Stimulated activated CD8-positive, alpha-beta memory T cell treated with anti-CD3 and anti-CD28 coated beads, Interleukin-7, amount 100 ng/mL, for 48 hours (primary cell): Measurements from ENCODE around the gene DPAGT1.
A peak's percentile ranks its signal among the peaks of the same experiment; 100 is the strongest.
"Not testable (repeated sequence)": the region's sequence is repeated elsewhere in the genome, so short reads cannot be mapped to it uniquely, and the experiment has no call there.

Experiments
- DNase-seq, 2 donors: peaks; one replicate each; pipeline ENCODE4 v3.0.0-alpha.2; 2020; ENCODE audit warnings: low read depth in 1 of 2; ENCODE audit errors: extremely low read depth in 1 of 2

The DPAGT1 gene

GRCh38 chr11:119116235-119116594 is 14.6 kb upstream of the DPAGT1 start:
- no peak for DNase-seq

DNA sequence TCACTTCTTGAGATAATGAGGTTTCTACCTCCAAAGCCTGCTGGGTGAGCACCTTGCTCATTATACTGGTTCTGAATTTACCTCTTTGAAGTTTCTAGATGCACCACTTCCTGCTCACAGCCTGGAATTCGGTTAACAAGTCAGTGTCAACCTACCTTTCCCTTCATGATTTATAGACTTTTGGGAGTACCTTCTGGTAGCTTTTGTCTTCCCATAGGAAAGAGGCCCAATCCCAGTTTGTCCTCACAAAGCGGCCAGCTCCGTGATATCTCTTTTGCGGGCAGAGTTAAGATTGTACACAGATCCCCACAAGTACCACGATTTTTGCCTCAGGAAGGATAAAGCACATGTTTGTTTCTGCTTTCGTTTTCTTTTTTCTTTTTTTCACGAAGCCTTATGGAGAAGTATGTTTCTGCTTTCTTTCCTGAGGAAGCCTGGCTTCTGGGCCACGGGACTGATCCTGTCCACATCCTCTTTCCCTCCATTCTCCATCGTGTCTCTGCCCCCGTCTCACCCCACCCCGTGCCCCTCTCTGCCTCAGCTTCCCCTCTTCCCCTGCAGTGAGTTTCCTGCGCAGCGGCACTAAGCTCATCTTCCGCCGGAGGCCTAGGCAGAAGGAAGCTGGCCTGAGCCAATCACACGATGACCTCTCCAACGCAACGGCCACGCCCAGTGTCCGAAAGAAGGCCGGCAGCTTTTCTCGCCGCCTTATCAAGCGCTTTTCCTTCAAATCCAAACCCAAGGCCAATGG is 14.0 kb upstream of the DPAGT1 start:
- no peak for DNase-seq

GRCh38 chr11:119114351-119114750 is 12.7 kb upstream of the DPAGT1 start:
- no peak for DNase-seq

GRCh38 chr11:119113716-119114115 is 12.1 kb upstream of the DPAGT1 start:
- DNase-seq, result no peak

- DNase-seq, result no peak
Observed at GRCh38 chr11:119112314-119113020, 10.8 kb upstream of the DPAGT1 start.

DNA sequence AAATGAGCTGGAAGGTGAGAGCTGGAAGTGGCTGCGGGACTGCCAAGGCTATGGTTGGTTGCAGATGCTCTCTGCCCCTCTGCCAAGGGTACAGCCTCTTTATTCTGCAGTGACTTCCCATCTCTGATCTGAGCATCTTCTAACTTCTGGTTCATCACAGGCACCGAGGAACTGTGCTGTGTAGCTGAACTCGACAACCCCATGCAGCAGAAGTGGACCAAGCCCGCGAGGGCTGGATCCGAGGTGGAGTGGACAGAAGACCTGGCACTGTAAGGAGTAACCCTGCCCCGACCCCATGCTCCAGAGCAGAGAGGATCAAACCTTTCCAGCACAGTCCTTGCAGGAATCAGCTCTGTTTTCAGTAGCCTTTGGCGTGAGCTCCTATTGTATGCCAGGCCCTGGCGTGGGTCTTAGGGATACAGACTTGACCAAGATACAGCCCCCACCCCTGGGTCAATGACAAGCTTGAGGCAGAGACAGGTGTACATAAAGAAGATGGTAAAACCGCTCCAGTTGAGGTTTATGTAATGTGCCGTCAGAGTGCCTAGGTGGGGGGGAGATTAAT is 9.8 kb upstream of the DPAGT1 start:
- DNase-seq, result no peak

- DNase-seq, result no peak
Observed at GRCh38 chr11:119110439-119110838, 8.8 kb upstream of the DPAGT1 start.

- no peak for DNase-seq
Observed at GRCh38 chr11:119109843-119110242, 8.2 kb upstream of the DPAGT1 start.

- DNase-seq, result no peak
Observed at GRCh38 chr11:119108857-119109221, 7.2 kb upstream of the DPAGT1 start.

DNA sequence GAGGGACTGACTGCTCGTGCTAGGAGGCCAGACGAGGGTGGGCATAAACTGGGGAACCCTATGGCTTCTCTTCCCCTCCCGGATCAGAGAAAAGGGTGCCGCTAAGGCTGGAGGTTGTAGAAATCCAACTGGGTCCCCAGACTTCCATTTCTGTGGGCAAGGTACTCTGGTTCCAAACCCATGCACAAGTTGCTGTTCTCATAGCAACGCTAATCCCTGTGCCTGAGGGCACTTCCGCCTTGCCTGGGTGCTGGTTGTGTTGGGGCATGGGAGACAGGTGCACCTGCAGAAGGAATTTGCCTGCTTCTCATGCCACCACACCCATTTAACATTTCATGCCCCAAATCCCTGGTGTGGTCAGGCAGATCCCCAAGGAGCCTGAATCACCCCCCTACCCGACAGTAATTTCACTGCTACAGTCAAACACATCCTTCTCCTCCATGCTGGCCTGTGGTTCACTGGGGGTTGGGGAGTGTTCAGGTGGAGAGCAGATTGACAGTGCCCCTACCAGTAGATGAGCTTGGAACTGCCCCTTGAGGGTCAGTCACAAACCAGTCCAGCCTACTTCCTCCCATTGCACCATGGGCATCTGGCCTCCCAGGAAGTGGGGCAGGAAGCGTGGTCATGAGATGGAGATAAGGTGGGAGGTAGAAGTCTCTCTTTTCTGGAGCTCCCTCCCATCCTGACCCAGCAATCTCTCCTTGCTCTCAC is 6.6 kb upstream of the DPAGT1 start:
- DNase-seq, result no peak

DNA sequence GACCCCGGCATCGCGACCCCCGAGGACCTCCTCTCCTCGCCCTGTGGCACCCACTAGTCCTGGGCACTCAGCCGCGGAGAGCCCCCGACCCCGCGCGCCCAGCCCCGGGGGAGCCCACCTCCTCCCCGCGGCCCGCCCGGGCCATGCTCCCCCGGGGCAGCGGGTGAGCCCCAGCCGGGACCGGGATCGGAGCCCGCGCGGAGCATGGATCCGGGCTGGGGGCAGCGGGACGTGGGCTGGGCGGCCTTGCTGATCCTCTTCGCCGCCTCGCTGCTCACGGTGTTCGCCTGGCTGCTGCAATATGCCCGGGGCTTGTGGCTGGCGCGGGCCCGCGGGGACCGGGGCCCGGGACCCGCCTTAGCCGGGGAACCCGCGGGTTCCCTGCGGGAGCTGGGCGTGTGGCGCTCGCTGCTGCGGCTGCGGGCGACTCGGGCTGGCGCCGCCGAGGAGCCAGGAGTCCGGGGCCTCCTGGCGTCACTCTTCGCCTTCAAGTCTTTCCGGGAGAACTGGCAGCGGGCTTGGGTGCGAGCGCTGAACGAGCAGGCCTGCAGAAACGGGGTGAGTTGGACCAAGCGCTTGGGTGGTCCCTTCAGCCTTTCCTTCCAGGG is 6.0 kb upstream of the DPAGT1 start:
- DNase-seq, result no peak

GRCh38 chr11:119106564-119107537 is 5.2 kb upstream of the DPAGT1 start, which contains the start of gene C2CD2L:
Gene C2CD2L, plus strand, starts transcription at chr11:119107344. Its CDS starts 398 bp downstream, at chr11:119107742.
- peak; percentile 86 to 89 for DNase-seq

DNA sequence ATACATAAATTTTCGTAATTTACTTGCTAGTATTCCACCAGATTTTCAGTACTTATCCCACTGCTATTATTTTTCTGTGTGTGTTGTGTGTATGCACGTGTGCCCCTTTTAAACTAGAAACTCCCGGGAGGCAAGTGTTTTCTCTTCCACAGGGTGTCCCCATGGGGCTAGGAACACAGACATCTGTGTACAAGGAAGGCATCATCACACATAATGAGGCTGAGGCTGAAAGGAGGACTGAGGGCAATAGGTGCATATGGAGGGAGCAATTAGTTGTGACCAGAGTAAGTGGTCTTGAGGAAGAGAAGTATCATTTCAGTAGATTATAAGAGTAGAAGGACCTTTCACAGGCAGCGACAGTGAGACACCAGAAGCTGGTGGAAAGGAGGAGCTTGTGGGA is 2.1 kb upstream of the DPAGT1 start:
- no peak for DNase-seq

- not testable (repeated sequence) for DNase-seq
Observed at GRCh38 chr11:119103161-119103664, 1.6 kb upstream of the DPAGT1 start.

DNA sequence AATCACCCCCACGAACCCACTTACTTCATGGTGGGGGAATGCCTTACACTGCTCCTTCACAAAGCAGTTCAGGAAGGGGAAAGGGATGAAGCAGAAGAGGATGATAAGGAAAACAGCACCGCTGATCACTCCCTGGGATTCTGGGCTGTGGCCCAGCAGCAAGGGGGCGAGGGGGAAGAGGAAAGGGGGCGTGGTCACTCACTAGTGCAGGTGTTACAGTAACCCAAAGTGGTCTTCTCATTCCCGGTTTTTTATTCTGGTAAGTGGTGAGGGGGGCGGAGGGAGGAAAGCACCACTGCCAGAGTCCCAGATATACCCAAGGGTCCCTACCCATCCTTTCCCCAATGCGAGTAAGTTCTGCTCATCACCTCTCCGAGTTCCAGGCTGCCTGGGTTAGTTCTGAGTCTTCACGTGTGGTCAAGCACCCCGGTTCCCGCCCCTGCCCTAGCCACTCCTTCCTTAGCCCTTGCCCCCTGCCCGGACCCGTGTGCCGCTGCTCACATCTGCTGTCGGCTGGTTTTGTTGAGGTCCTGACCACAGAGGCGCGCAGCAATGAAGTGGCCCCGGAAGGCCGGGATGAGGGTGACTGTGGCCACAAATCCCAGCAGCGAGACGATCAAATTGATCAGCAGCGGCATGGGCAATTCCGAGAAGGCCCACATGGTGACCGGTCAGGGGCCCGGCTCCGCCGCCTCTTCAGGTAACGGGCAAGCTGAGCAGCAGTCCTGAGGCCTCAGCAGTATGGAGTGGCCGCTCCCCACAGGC is 477 bp downstream of the DPAGT1 start:
- DNase-seq, result no peak

DNA sequence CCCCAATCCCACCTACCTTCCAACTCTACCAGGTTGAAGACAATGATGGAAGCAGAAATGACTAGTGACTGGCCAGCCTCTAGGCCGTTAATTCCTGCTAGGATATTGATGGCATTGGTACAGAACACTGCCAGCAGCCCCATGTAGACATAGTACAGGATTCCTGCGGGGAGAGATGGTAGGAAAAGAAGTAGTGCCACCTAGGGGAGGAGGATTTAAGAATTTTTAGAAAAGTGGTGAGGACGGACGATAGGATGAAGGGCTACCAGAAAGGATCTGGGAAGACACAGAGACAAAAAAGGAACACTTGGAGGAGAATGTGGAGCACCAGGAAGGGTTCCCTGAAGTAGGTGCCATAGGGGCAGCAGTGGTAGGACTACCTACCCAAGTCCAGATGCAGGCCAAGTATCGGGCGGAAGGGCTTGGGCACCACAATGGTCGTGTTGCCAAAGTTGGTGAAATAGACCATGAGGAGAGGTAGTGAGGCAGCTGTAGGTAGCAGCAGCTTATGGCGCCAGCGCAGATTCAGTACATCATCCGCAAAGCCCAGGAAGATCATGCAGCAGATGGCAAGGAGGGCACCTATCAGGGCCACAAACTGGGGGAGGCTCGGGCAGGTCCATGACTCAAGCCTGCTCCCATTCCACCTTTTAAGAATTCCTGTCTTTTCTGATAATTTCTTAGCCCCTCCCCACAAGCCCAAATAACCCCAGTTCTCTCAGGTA is 1.2 kb downstream of the DPAGT1 start:
- no peak for DNase-seq

GRCh38 chr11:119099711-119100110 is 1.9 kb downstream of the DPAGT1 start:
- DNase-seq, result no peak
